Measurements from ENCODE around the gene ZFAND3. TPM values are rescaled to one million over a fixed set of nuclear protein-coding genes. Genes with fewer than 3 reads are reported as not detected.

The ZFAND3 gene
- total RNA-seq, 1 donor from 2014 or later = 56.3 TPM

DNA sequence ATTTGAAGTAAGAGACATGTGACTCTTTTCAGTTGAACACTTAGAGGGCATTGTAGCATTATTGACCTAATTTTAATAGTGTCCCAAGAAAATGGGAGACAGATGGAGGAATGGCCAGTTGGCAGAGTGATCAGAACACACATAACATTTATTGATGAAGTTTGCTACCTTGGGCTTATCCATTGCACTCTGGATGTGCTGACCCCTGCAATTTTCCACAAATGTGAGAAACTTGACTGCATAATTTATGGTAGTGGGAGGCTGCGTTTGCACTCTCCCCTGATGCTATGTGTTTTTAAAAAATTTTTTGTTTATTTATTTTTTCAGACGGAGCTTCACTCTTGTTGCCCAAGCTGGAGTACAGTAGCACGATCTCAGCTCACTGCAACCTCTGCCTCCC, 95.9 kb downstream of the ZFAND3 start:
- H3K36me3 Mint-ChIP-seq (ENCODE audit: low read depth) = peaks cover 26% of the 10 kb centered on the region
- peaks cover 46% of the 10 kb centered on the region for H3K4me1 Mint-ChIP-seq
- DNase-seq (no peak), ATAC-seq (ENCODE audit: low read depth) (no peak)
- ChIA-PET POLR2A (no interaction called here), CTCF (no interaction called here)
- H3K4me3 Mint-ChIP-seq = no peak overlapping the region
- H3K27me3 Mint-ChIP-seq = no peaks in the 10 kb centered on the region
- H3K9me3 Mint-ChIP-seq = no peaks in the 10 kb centered on the region
- intact Hi-C loops (cut with micrococcal nuclease) = no loop called here
- no peak overlapping the region for H3K27ac Mint-ChIP-seq
- TF ChIP-seq, protein P1, sequence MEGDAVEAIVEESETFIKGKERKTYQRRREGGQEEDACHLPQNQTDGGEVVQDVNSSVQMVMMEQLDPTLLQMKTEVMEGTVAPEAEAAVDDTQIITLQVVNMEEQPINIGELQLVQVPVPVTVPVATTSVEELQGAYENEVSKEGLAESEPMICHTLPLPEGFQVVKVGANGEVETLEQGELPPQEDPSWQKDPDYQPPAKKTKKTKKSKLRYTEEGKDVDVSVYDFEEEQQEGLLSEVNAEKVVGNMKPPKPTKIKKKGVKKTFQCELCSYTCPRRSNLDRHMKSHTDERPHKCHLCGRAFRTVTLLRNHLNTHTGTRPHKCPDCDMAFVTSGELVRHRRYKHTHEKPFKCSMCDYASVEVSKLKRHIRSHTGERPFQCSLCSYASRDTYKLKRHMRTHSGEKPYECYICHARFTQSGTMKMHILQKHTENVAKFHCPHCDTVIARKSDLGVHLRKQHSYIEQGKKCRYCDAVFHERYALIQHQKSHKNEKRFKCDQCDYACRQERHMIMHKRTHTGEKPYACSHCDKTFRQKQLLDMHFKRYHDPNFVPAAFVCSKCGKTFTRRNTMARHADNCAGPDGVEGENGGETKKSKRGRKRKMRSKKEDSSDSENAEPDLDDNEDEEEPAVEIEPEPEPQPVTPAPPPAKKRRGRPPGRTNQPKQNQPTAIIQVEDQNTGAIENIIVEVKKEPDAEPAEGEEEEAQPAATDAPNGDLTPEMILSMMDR (IDR thresholded peaks at IDR 0.05) = no peak

GRCh38 chr6:37916149-37916548, 96.6 kb downstream of the ZFAND3 start:
- H3K4me1 Mint-ChIP-seq = peaks cover 47% of the 10 kb centered on the region
- intact Hi-C loops (cut with micrococcal nuclease) = no loop called here
- peaks cover 26% of the 10 kb centered on the region for H3K36me3 Mint-ChIP-seq (ENCODE audit: low read depth)
- TF ChIP-seq, protein P1 (IDR thresholded peaks at IDR 0.05) = no peak
- no peak overlapping the region for H3K4me3 Mint-ChIP-seq
- DNase-seq (no peak), ATAC-seq (ENCODE audit: low read depth) (no peak)
- H3K27ac Mint-ChIP-seq = no peak overlapping the region
- no peaks in the 10 kb centered on the region for H3K9me3 Mint-ChIP-seq
- ChIA-PET CTCF (no interaction called here), POLR2A (no interaction called here)
- H3K27me3 Mint-ChIP-seq = no peaks in the 10 kb centered on the region

GRCh38 chr6:37916675-37917074, 97.1 kb downstream of the ZFAND3 start:
- ChIA-PET POLR2A (no interaction called here), CTCF (no interaction called here)
- ATAC-seq (ENCODE audit: low read depth) (no peak), DNase-seq (no peak)
- intact Hi-C loops (cut with micrococcal nuclease) = no loop called here
- no peaks in the 10 kb centered on the region for H3K27me3 Mint-ChIP-seq
- peaks cover 42% of the 10 kb centered on the region for H3K4me1 Mint-ChIP-seq
- H3K4me3 Mint-ChIP-seq = no peak overlapping the region
- TF ChIP-seq, protein P1 (IDR thresholded peaks at IDR 0.05) = no peak
- H3K9me3 Mint-ChIP-seq = no peaks in the 10 kb centered on the region
- peaks cover 26% of the 10 kb centered on the region for H3K36me3 Mint-ChIP-seq (ENCODE audit: low read depth)
- H3K27ac Mint-ChIP-seq = no peak overlapping the region

GRCh38 chr6:37917566-37917965, 98.0 kb downstream of the ZFAND3 start:
- Mint-ChIP-seq H3K27me3 (no peaks in the 10 kb centered on the region), H3K27ac (no peak overlapping the region), H3K36me3 (ENCODE audit: low read depth) (peaks cover 26% of the 10 kb centered on the region), H3K4me1 (peaks cover 36% of the 10 kb centered on the region), H3K4me3 (no peak overlapping the region), H3K9me3 (no peaks in the 10 kb centered on the region)
- TF ChIP-seq, protein P1 (IDR thresholded peaks at IDR 0.05) = no peak
- ChIA-PET CTCF (no interaction called here), POLR2A (no interaction called here)
- intact Hi-C loops (cut with micrococcal nuclease) = no loop called here
- DNase-seq = no peak
- ATAC-seq (ENCODE audit: low read depth) = no peak

DNA sequence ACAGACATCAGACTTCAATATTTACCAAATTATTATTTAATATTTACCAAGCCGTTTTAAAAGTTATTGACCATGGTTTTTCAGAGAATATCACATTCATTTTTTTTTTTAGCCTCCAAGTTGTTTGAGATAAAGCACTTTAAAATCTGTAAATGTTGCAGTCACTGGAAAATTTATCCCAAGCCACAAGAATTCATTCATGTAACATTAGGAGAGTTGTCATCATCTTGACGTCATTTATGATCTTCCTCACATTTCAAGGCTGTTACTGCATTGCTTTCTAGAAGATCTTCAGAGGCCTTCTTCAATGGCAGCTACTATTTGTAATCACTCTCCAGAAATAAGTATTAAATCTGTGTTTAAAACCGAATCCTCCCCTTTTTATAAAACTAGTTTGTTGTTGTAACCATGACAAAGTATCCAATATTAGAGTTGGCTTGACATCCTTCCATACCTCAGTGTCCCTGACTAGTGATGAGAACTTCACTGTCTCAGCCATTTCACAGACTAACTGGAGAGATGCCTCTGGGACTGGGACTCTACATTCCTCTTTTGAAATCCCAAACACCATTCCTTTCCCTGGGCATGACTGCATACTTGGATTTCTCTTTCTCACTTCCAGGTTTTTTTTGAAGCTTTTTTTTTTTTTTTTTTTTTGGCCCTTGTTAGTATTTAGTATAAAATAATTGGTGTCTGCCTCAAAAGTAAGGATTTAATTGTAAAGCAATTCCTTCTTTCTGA, 100.1 kb downstream of the ZFAND3 start:
- Mint-ChIP-seq H3K36me3 (ENCODE audit: low read depth) (peaks cover 24% of the 10 kb centered on the region), H3K4me1 (peaks cover 45% of the 10 kb centered on the region), H3K4me3 (no peak overlapping the region), H3K27me3 (no peaks in the 10 kb centered on the region), H3K27ac (no peak overlapping the region), H3K9me3 (no peaks in the 10 kb centered on the region)
- ATAC-seq (ENCODE audit: low read depth) = no peak
- DNase-seq = no peak
- ChIA-PET CTCF (no interaction called here), POLR2A (no interaction called here)
- intact Hi-C loops (cut with micrococcal nuclease) = no loop called here
- TF ChIP-seq, protein P1 (IDR thresholded peaks at IDR 0.05) = no peak
